Activated effector memory CD4-positive, alpha-beta T cell treated with Interleukin-2 at 50 U/mL for 16 hours (primary cell): Measurements from ENCODE around the gene ALK.

Experiments used
- DNase-seq: peaks from one replicate; pipeline ENCODE4 v3.0.0-alpha.2; 2020

Gene ALK

GRCh38 chr2:29174937-29175336, 746.4 kb downstream of the ALK start:
- no peak for DNase-seq

GRCh38 chr2:29166242-29167039, 754.9 kb downstream of the ALK start:
- DNase-seq = no peak

DNA sequence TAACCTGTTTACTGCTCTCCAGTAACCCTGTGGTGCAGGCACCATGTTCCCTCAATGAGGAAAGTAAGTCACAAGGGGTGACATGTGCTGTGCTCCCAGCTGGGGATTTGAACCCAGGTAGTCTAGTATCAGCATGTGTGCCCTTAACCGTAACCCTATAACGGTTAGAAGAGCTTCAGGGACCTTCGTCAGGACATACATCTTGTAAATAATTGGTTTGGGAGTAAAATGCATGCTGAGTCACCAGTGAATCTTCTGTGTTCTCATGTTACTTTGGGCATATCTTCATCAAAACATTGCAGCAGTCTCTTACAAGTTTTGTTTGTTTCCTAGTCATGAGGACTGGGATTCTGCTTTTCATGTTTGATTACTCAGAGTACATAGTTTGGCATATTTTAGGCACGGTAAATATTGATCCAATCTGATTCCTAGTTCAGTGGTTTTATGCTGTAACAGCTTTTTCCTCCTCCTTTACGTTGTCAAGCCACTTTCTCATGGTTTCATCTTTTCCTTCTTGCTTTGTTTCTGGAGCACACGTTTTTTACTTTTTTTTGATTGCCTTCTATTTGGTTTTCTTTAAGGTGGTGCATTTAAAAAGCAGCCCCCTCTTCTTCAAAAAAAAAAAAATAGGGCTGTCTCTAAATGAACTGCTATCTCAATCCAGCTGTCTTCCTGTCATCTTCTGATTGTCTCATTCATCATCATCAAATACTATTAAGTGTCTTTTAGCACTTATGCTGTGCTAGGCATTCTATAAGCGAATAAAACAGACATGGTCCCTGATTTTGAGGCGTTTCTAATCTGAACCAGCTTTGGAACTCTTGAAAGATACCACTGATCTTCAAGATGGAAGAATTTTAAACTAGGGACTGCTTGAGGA, 755.8 kb downstream of the ALK start:
- no peak for DNase-seq

DNA sequence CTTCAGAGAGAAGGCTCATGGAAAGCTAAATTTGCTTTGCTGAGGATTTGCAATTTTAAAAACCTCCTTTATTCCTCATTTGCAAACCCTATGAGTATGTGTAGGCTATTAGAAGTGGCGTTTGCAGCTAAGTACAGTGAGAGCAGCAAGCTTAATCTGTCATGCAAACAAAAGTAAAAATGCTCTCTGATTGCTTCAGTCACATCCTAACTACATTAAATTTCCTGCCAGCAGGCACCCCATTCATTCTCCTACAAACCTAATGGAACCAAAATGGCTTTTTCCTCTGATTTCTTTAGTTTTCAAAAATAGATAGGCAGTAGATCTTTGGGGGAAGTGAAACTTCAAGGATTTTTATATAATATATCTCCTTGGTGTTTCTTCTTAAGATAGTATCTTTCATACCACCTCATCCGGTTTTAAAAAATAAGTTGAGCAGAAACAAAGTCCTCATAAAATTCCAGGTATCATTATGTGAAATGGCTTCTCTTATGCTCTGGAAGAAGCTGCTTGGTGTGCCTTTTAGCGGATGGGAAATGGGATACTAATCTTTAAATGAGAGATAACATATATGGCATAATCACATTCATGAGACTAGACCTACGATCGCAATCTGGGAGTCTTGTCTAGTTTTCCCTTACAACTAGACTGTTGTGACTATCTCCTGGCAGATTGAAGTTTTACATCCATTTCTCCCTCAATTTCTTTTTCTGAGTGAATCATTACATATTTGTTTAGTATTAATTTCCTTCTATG, 757.1 kb downstream of the ALK start:
- no peak for DNase-seq

- no peak for DNase-seq
Measured at GRCh38 chr2:29162204-29162928, 759.0 kb downstream of the ALK start.

DNA sequence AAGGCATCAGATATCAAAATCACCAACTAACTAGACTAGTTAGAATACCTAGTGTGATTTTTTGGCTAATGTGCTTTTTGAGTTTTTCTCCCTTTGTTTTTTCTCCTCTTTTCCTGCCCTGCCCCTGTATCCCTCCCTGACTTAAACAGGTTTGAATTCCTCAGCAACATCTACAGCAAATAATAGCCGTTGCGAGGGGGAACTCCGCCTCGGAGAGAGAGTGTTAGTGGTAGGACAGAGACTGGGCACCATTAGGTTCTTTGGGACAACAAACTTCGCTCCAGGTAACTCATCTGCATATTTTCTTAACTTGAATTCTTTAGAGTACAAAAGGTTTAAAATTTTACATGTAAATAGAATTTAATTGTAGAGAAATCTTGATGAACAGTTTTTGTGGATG, 761.2 kb downstream of the ALK start:
- DNase-seq = no peak

DNA sequence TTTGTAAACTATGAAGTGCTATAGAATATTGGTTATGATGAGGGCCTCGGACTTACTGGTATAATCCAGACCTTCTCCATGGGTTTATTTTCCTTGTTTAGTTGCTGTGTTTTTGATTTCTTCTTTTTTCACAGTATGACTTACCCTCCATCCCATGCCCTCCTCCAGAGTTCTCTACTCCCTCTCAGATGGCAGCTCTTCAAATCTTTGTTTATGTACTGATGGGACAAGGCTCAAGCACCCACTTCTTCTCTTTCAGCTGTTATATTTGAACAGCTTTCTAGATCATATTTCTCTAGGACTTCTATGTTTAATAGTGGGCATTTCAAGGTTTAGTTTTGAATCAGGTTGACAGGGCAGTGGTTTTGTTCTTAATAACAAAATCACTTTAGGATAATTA, 762.3 kb downstream of the ALK start:
- DNase-seq = no peak

GRCh38 chr2:29157131-29157530, 764.3 kb downstream of the ALK start:
- no peak for DNase-seq

GRCh38 chr2:29155578-29155977, 765.8 kb downstream of the ALK start:
- DNase-seq = no peak

GRCh38 chr2:29154610-29155009, 766.8 kb downstream of the ALK start:
- DNase-seq = no peak

DNA sequence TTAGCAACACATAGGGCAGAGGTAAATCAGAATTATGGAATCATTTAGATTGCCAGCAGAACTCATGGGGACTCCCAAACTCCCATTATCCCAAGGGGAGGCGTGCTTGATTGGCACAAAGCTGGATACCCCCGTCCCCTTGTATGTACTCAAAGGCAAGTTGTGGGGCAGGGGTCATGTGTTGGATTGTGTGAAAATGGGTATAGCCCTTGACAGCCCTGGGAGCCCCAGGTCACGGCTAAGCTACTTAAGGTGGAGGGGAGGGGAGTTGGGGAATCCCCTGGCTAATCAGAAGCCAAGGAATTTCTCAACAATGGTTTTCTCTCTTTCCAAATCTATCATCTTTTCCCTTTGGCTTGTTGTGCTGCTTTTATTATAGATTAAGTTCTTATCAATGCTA, 773.4 kb downstream of the ALK start:
- no peak for DNase-seq

DNA sequence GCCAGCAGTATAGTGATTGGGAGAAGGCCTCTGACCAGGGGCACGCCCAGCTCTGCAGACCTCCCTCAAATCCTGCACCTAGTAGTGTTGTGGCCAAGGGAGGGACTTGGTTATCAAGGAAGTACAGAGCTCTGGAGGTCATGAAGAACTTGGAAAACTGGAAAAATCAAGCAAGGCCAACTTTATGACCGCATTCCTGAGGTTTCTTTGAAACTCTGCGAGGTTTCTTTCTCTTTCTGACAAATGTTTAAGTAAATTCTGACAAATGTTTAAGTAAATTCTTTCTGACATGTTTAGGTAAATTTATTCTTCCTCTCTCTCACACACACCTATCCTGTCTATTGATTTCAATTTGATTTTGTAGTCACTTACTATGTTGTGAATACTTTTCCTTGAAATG, 775.2 kb downstream of the ALK start:
- DNase-seq = no peak

DNA sequence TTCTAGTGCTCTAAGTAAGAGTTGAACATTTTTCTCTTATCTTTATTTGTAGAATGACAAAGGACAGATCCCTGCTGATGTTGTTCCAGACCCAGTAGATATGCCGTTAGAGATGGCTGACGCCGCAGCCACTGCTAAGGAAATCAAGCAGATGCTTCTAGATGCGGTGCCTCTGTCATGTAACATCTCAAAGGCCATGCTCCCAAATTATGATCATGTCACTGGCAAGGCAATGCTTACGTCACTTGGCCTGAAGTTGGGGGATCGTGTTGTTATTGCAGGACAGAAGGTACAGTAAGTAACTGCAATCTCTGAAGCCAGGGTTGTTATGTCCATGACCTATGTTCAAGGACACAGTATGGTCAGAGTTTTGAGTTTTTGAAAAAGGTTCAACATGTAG, 777.7 kb downstream of the ALK start:
- DNase-seq = no peak
